Measurements from ENCODE around the gene PLPPR3.

PLPPR3 gene

DNA sequence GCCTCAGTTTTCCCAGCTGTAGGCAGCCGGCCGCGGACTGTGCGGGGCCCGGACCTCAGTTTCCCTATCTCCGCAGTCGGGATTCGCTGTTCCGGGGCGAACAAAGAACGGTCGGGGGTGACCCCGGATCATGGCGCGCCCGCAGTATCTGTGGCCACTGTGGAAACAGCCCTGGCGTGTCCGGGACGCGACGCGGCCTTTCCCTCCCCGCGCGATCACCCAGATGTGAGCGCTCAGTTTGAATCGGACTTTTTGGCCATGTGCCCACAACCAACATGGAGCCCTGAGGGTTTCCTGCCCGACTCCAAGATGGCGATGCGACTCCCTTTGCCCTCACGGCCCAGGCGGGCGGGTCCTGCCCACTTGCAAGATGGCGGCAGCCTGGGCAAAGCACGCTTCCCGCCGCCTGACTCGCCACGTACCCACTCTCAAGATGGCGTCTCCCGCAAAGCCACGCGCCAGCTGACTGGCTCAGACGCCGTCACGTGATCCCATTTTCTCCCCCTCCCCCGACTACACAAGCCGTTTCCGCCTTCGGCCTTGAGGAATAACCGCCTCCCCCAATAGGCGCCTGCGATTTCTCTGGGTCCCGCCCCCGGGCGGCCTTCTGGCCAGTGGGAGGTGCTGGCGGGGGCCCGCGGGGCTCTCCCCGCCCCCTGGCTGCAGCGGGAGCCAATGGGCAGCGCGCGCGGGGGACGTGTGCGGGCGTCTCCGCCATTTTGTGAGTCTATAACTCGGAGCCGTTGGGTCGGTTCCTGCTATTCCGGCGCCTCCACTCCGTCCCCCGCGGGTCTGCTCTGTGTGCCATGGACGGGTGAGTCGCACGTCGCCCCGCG, 24.8 kb downstream of the PLPPR3 start, which contains the start of gene PTBP1:
Gene PTBP1 (plus strand): TSS at position 761 of the 836 bp plus-strand sequence. CDS start 46 bp downstream, at position 807.
- peak; percentile 98 for DNase-seq (ENCODE audit: low read depth in 2 of 2)

DNA sequence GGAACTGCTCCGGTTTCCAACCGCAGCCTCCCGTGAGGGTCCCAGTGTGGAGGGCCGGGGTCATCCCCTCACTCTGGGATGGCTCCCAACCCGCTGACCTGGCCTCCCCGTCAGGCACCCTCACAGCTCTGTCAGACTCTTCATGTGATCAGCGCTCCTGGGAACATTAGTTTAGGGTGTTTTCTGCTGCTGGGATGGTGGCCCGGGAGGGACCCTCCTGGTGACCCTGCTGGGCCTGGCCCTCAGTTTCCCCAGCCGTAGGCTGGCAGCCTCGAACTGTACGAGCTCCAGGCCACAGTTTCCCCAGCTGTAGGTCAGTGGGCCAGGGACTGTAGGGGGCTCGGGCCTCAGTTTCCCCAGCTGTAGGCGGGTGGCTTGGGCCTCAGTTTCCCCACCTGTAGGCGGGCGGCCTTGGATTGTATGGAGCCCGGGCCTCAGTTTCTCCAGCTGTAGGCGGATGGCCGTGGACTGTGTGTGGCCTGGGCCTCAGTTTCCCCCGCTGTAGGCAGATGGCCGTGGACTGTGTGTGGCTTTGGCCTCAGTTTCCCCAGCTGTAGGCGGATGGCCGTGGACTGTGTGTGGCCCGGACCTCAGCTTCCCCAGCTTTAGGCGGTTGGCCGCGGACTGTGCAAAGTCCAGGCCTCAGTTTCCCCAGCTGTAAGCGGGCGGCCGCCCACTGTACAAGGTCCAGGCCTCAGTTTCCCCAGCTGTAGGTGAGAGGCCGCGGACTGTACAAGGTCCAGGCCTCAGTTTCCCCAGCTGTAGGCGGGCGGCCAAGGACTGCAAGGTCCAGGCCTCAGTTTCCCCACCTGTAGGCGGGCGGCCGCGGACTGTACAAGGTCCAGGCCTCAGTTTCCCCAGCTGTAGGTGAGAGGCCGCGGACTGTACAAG, 25.8 kb downstream of the PLPPR3 start:
- no peak for DNase-seq (ENCODE audit: low read depth in 2 of 2)

DNA sequence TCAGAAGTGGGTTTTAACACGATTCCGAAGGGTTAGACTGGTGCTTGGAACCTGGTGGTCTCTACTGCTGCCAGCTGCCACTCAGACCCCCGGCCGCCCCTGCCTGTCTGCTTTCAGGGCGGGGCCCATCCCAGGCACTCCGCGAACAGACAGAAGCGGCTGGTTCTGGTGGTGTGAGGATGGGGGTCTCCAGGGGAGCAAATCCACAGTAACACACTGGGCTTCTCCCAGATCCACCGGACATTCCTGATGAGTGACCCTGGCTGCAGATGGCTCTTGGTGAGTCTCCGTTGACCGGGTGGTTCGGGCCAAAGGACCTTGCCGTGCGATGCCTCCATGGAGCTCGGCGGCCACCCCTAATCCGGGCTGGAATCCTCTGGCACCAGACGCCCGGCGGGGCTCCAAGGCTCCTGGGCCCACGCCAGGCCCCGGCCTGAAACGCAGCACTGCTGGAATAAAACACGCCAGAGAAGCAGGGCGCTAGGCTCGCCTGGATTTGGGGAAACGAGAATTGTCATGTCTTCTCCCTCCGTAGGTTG, 26.6 kb downstream of the PLPPR3 start:
- DNase-seq (ENCODE audit: low read depth in 2 of 2): no peak

DNA sequence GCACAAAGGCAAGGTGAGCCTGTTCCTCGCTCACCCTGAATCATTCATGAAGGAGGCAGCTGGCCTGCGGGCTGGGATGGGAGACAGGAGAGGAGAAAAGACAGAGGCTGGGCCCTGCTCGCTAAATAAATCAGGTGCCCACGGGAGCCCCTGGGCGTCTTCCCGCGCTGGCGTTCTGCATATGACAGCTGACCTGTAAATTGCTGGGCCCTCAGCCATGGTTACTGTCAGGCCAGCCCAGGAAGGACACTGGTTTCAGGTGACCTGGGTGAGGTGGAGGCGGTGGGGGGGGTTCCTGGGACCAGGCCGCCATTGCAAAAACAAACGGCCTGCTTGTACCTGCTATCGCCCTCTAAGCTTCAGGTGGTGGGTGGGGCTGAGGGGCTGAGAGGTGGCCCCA, 27.9 kb downstream of the PLPPR3 start:
- no peak for DNase-seq (ENCODE audit: low read depth in 2 of 2)

DNA sequence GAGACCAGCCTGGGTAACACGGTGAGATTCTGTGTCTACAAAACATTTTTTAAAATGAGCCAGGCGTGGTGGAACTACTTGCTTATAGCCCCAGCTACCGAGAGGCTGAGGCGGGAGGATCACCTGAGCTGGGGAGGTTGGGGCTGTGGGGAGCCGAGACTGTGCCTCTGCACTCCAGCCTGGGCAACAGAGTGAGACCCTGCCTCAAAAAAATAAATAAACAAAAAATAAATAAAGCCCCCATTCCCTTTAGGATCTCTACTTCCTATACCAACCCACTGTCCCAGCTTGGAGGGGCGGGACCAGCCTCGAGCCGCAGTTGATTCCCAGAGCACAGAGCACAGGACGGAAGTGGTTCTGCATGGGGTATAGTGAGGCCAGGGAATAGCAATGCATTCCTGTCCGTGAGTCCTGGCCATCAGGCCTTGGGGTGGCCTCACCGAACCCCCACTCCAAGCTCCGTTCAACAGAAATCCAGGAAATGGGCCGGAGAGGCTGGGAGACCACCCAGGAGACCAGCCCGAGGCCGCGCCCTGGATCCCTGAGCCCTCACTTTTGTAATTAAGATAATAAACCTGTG, 29.4 kb downstream of the PLPPR3 start:
- no peak for DNase-seq (ENCODE audit: low read depth in 2 of 2)

DNA sequence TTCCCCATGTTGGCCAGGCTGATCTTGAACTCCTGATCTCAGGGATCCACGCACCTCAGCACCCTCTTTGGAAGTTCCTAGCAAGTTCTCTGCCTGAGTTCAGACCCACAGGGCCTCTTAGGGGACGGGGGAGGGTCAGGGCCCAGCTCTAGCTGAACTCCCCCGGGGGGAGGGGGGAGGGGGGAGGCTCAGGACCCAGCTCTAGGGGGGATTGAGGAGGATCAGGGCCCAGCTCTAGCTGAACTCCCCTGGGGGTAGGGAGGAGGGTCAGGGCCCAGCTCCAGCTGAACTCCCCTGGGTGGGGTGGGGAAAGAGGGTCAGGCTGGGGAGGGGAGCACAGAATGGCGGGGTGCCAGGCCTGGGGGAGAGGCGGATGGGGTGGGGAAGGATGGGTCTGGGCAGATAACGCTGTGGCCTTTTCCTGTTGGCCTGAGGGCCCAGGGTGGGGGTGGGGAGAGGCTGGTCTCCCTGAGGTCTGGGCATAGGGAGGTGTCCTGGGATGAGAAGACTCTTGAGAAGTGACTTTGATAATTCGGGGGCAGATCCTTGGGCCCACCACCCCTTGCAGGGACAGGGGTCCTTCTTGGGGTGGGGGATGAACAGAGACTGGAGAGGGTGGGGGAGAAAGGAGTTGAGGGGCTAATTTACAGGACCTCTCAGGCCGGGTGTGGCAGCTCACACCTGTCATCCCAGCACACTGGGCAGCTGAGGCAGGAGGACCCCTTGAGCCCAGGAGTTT, 30.0 kb downstream of the PLPPR3 start:
- DNase-seq (ENCODE audit: low read depth in 2 of 2): no peak

DNA sequence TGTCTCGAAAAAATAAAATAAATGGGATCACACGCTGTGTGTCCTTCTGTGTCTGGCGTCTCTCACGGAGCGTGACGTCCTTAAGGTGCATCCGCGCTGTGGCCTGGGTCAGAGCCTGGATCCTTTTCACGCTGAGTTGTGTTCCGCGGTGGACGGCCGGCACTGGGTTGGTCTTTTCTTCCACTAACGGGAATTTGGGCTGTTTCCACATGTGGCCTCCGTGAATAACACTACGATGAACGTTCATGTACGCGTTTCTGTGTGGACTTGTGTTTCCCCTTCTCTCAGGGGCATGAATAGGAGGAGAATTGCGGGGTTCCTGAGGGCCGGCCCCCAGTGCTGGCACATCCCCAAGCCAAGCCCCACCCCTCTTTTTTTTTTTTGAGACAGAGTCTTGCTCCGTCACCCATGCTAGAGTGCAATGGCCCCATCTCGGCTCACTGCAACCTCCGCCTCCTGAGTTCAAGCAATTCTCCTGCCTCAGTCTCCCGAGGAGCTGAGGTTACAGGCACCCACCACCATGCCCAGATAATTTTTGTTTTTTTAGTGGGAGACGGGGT, 30.7 kb downstream of the PLPPR3 start:
- DNase-seq (ENCODE audit: low read depth in 2 of 2): no peak

DNA sequence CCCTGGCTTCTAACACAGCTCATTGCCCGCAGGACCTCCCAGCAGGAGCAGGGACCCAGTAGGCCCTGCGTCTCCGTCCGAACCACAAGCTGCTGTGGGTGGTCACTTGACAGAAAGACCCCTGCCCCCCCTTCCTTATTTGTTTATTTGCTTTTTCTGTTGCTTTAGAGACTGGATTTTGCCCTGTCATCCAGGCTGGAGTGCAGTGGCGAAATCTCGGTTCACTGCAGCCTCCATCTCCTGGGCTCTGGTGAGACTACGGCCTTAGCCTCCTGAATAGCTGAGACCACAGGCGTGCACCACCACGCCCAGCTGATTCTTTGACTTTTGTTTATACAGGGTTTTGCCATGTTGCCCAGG, 32.1 kb downstream of the PLPPR3 start:
- no peak for DNase-seq (ENCODE audit: low read depth in 2 of 2)

DNA sequence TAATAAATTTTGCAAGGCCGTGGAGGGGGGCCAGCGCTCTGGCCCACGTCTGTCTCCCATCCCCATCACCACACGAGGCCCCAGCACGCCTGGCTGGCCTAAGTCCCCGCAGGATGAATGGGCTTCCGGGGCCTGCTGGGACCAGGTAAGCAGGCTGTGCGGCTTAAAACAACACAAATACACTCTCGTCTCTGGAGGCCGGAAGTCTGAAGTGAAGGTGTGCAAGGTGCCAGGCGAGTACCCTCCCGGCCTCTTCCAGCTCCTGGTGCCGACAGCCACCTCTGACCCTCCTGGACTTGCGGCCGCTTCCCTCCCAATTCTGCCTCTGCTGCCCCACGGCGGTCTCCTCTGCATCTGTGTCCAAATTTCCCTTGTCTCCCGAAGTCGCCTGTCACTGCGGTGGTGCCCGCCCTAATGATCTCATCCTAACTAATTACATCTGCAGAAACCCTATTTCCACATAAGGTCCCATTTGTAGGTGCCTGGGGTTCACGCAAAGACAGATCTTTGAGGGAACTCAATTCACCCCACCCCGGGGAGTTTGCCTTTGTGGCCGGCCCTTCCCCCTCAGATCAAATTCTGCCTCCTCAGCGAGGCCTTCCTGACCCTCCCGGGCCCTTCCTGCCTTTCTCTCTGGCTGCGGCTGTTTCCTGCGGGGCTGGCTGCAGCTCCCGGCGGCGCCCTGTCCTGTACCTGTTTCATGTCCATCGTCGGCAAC, 32.6 kb downstream of the PLPPR3 start:
- DNase-seq (ENCODE audit: low read depth in 2 of 2): no peak

DNA sequence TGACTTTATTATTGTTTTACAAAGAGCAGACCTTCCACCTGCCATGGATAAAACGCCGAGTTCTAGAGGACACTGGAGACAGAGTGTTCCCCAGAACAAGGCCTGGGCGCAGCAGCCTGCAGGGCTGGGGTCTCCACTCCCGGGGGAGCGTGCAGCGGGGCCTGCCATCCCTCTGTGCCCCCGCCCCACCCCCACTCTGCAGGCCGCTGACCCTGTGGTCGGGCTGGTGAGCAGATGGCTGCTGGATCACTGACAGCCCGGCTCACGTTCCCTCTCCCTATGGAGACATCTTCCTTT, 33.1 kb downstream of the PLPPR3 start:
- no peak for DNase-seq (ENCODE audit: low read depth in 2 of 2)

DNA sequence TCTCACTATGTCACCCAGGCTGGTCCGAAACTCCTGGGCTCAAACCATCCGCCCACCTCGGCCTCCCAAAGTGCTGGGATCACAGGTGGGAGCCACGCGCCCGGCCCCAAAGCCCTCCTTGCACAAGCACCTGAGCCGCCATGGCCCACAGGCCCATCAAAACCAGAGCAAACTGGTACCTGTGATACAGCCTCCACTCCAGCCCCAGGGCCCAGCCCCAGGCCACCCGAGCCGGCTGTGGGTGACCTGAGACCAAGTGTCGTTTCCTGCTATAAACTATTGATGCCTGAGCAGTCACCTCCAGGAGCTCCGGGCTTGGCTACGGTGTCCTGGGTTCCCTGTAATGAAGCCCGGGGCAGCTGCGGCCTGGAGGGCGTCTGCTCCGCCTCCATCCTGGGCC, 34.2 kb downstream of the PLPPR3 start:
- no peak for DNase-seq (ENCODE audit: low read depth in 2 of 2)

DNA sequence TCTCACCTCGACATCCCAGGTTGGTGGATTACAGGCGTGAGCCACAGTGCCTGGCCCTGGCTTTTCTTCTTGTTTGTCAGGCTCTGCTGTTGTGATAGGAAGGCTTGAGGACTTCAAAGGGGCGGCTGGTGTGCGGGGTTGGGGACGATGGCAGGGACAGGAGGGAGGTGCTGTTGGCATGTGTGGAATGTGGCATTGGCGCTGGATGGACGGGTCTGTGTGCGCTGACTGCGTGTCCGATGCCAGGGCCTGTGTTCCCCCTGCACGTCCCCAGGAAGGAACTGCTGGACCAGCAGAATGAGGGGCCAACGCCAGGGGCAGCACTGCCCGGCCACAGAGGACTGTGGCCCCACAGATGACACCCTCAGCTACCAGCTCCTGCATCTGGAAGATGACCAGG, 37.2 kb downstream of the PLPPR3 start:
- DNase-seq (ENCODE audit: low read depth in 2 of 2): no peak

DNA sequence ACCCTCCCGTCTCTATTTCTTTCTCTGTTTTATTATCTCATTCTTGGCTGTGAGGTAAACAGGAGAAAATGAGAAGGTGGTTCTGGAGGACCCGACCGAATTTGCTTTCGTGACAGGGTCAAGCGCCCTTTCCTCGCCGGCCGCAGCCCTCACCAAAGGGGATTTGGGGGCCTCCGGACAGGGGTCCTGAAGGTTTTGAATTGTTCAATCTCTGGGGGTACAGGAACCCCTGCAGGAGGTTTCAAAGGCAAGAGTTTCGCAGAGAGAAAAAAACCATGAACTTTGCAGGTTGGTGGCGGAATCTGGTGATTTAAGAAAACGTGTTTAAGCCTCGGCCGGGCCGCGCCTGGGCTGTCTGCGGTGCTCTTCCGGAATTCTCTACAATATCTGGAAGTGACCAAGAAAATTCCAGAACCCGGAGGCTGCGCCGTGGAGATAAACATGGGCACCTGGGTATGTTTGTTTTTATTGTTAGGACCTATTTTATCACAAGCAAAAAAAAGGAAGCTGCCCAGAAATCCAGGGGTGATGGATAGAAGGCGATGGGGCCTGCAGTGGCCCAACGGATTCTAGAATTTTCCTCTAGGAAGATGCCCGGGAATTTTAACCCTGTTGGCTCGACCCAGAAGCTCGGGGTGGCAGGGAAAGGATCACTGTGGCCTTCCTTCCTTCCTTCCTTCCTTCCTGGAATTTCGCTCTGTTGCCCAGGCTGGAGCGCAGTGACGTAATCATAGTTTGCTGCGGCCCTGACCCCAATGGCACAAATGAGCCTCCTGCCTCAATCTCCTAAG, 38.7 kb downstream of the PLPPR3 start:
- DNase-seq (ENCODE audit: low read depth in 2 of 2): no peak

DNA sequence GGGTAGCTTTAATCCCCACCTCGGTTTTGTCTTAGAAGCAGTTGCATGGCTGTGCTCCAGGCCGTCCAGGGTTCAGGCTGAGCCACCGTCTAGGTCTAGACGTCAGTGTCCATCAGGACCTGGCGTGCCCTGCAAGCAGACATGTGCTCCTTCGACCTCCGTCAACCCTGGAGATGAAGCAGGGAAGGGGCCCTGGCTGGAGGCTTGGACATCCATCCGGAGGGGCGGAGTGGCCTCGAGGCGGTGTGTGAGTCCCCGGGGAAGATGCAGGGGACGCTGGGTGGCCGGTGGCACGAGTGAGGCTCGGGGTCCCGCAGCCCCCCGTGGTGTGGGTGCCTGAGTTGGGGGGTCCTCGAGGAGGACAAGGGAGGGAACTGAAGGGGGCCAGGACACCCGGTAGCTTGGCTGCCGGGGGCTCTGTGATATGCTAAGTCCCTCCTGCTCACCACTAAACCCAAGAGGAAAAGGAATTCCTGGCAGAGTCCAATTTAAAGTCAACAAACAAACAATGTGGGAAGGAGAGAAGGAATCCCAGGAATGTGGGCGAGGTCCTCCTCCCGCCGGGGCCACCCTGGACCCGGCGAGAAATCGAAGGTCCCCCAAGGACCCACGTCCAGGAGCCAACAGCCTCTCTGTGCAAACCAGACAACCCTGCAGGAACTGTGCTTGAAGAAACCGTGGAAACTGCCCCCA, 39.4 kb downstream of the PLPPR3 start:
- no peak for DNase-seq (ENCODE audit: low read depth in 2 of 2)

DNA sequence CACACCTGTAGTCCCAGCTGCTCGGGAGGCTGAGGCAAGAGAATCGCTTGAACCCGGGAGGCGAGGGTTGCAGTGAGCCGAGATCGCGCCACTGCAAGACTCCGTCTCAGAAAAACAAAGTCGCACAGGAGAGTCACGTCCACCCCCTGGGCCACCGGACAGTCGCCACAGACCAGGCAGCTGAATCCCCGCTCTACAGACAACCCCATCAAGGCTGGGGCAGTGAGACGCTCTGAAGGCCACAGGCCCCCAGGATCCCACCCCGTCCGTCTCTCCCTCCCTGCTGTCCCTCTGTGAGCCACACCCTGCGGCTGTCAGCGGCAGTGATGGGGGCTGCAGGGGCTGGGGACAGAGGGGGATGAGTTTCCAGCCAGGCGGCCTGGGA, 40.0 kb downstream of the PLPPR3 start:
- no peak for DNase-seq (ENCODE audit: low read depth in 2 of 2)

DNA sequence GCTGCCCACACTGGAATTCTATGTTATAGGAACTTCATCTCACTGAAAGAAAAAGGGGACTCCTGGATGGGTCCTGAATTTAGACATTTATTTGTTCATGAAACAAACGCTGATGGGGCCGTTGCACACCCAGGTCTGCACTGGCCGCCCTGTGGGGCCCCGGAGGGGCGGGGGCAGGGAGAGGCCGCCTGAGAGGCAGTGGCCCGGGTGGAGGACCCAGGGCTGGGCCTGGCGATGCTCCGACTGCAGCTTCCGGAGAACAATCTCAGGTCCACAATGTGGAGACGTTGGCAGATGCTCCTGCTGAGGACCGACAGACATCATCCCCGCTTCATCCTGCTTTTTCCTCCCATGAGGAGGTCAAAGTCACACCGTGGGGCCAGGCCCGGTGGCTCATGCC, 40.8 kb downstream of the PLPPR3 start:
- DNase-seq (ENCODE audit: low read depth in 2 of 2): no peak

DNA sequence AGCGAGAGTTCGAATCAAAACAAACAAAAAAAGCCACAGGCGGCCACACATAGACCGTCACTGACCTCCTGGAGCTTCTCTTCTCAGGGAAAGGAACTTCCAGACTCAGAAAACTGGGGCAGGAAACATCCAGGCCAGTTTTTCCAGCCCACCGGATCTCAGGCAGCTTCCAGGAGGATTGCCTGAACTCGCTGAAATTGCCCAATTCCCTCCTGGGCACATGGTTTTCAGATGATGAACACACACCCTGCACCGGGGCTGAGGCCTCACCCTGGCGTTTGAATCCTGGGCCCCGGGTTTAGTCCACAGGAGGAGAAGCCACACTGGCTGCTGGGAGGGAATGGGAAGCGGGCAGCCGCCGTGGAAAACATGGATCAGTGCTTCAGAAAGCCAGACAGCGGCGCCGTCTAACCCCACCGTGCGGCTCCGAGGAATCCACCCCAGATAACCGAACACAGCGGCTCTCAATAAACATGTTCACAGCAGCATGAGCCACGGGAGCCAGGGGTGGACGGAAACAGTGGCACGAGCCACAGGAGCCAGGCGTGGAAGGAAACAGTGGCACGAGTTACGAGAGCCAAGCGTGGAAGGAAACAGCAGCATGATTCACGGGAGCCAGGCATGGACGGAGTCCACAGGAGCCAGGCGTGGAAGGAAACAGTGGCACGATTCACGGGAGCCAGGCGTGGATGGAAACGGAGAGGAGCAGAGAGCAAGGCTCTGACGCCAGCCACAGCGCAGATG, 42.7 kb downstream of the PLPPR3 start:
- DNase-seq (ENCODE audit: low read depth in 2 of 2): no peak

DNA sequence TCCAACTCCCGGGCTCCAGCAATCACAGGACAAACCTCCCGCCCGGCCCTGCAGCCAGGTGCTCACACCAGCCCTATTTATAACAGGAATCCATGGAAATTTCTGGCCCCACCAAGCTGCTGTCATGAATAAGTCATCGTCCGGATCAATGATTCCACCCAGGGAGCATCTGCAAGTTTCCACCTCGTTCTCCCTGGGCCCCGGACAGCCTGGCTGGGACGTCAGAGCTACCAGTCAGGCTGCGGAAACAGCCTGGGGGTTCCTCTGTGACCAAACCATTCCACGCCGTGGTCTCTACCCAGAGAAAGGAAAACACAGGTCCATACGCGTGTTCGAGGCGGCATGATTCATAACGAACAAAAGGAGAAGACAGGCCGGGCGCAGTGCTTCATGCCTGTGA, 45.2 kb downstream of the PLPPR3 start:
- no peak for DNase-seq (ENCODE audit: low read depth in 2 of 2)

Data from stimulated activated CD8-positive, alpha-beta memory T cell treated with anti-CD3 and anti-CD28 coated beads, Interleukin-7, amount 100 ng/mL, for 1 hour (primary cell).